NCI-H748 treated with DMSO at 0.1 percent for 48 hours (cell line): ENCODE results near the gene RIPK4.

Source experiments
- DNase-seq: peaks from one replicate; lab custom pipeline; 2025; lab: John Stamatoyannopoulos, UW

Gene RIPK4

DNA sequence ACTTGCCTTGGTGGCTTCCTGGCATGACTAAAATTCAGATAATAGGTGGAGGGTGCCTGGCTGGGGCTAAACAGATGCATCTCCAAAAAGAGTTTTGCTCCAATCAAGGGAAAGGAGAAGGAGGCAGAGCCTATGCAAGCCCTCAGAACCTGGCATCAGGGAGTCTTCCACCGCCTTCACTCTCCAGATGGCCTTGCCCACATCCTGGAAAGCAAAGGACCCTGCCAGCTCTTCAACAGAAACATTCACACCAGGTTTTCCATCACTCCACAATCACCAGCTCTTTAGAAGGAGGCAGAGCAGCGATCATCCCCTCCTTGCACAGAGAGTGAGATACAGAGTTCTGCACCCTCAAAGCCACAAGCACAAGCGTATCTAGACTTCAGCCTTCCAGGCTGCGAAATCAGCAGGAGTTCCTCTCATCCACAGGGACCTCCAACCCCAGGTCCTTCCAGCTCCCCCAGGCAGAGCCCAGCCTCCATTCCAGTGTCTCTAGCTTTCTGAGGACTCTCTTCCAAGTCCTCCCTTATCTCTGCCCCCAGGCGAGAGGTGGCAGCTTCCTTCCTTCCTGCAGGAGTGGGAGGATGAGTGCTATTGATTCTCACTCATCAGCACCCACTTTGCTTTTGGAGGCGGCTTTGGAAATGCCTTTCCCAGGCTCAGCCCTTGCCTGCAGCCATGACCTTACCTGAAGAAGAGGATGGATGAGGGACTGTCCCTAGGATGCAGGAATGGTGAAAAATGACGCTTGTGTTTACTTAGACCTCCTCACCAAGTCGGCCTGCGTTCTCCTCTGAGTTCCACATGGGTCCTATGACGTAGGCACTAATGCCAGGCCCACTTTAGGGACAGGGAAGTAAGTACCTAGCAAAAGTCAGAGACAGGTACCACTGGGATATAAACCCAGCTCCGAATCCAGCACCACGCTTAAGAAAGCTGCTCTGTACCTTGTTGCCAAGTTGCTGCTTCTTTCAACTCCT is 75.4 kb downstream of the RIPK4 start:
- no peak for DNase-seq
